GM23338 (cell line): ENCODE measurements around the gene FAAP100.

ENCODE experiments used
- CREB1 ChIP-seq: fragments of 250-450 bp; sonication (Bioruptor Pico); IDR thresholded peaks from 2 replicates; pipeline ENCODE4 v1.5.0; 2020; ENCODE audit warnings: low read depth, mild to moderate bottlenecking, moderate library complexity
- EZH2 ChIP-seq: fragments of 200-600 bp; sonication (generic); IDR thresholded peaks from one replicate; pipeline ENCODE4 v1.8.0; 2017; ENCODE audit warnings: antibody characterized with exemption, mild to moderate bottlenecking, low read depth; ENCODE audit not compliant: unreplicated experiment
- EZH2phosphoT487 ChIP-seq: fragments of 200-600 bp; sonication (generic); IDR thresholded peaks from one replicate; pipeline ENCODE4 v1.8.1; 2018; ENCODE audit warnings: antibody characterized with exemption; ENCODE audit not compliant: unreplicated experiment
- JUNB ChIP-seq: IDR thresholded peaks from one replicate; pipeline ENCODE4 v1.6.1; 2016; ENCODE audit warnings: antibody characterized with exemption; ENCODE audit not compliant: unreplicated experiment
- NANOG ChIP-seq: IDR thresholded peaks from 2 replicates; pipeline ENCODE4 v1.6.1; 2016; ENCODE audit warnings: antibody characterized with exemption, borderline replicate concordance
- POLR2AphosphoS5 ChIP-seq: IDR thresholded peaks from 2 replicates; pipeline ENCODE4 v1.6.1; 2016; ENCODE audit warnings: antibody characterized with exemption, low read depth
- STAT1 ChIP-seq: IDR thresholded peaks from one replicate; pipeline ENCODE4 v1.6.1; 2016; ENCODE audit warnings: antibody characterized with exemption; ENCODE audit not compliant: unreplicated experiment
- ZNF114 ChIP-seq: fragments of 250-450 bp; sonication (Bioruptor Pico); IDR thresholded peaks from 2 replicates; pipeline ENCODE4 v1.5.0; 2020; ENCODE audit warnings: mild to moderate bottlenecking, moderate library complexity
- ZNF331 ChIP-seq: fragments of 250-450 bp; sonication (Bioruptor Pico); IDR thresholded peaks from 2 replicates; pipeline ENCODE4 v1.5.0; 2020; ENCODE audit warnings: low read depth, mild to moderate bottlenecking, moderate library complexity
- TF ChIP-seq, protein P1 (sequence below): IDR thresholded peaks from one replicate; pipeline ENCODE4 v1.6.1; 2018; ENCODE audit warnings: antibody characterized with exemption; ENCODE audit not compliant: unreplicated experiment
- TF ChIP-seq, protein P2 (sequence below), 2 experiments: fragments of 200-600 bp in 1 of 2; sonication (generic) in 1 of 2; conservative IDR thresholded peaks; 2 replicates each; pipeline versions ENCODE4 v1.5.1 to v1.6.1; 2016 to 2017; ENCODE audit warnings: antibody characterized with exemption in 2 of 2, low read depth in 2 of 2, mild to moderate bottlenecking in 2 of 2, moderate library complexity in 1 of 2
- TF ChIP-seq, protein P3 (sequence below): IDR thresholded peaks from 2 replicates; pipeline ENCODE4 v1.6.1; 2016; ENCODE audit warnings: antibody characterized with exemption
- TF ChIP-seq, protein P4 (sequence below): fragments of 250-450 bp; sonication (Bioruptor Pico); IDR thresholded peaks from 2 replicates; pipeline ENCODE4 v1.5.0; 2020; ENCODE audit warnings: mild to moderate bottlenecking, moderate library complexity

DNA sequence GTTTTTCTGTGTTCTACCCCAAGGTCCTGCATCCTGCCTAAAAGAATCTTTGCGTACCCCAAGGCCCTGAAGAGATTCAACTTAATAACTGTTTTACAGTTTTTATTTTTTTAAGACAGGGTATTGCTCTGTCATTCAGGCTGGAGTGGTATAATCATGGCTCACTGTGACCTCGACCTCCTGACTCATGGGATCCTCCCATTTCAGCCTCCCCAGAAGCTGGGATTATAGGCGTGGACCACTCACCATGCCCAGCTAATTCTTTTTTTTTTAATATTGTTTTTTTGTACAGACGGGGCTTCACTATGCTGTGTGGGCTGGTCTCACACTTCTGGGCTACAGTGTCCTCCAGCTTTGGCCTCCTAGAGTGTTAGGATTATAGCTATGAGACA lies 9.3 kb upstream of the FAAP100 start:
- TF ChIP-seq, protein P1, sequence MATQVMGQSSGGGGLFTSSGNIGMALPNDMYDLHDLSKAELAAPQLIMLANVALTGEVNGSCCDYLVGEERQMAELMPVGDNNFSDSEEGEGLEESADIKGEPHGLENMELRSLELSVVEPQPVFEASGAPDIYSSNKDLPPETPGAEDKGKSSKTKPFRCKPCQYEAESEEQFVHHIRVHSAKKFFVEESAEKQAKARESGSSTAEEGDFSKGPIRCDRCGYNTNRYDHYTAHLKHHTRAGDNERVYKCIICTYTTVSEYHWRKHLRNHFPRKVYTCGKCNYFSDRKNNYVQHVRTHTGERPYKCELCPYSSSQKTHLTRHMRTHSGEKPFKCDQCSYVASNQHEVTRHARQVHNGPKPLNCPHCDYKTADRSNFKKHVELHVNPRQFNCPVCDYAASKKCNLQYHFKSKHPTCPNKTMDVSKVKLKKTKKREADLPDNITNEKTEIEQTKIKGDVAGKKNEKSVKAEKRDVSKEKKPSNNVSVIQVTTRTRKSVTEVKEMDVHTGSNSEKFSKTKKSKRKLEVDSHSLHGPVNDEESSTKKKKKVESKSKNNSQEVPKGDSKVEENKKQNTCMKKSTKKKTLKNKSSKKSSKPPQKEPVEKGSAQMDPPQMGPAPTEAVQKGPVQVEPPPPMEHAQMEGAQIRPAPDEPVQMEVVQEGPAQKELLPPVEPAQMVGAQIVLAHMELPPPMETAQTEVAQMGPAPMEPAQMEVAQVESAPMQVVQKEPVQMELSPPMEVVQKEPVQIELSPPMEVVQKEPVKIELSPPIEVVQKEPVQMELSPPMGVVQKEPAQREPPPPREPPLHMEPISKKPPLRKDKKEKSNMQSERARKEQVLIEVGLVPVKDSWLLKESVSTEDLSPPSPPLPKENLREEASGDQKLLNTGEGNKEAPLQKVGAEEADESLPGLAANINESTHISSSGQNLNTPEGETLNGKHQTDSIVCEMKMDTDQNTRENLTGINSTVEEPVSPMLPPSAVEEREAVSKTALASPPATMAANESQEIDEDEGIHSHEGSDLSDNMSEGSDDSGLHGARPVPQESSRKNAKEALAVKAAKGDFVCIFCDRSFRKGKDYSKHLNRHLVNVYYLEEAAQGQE: no peak
- TF ChIP-seq STAT1 (no peak), POLR2AphosphoS5 (no peak), JUNB (no peak), EZH2phosphoT487 (no peak), EZH2 (no peak), CREB1 (CRISPR knock-in tag) (no peak), ZNF331 (CRISPR knock-in tag) (no peak), NANOG (no peak), ZNF114 (CRISPR knock-in tag) (no peak)
- TF ChIP-seq, protein P2, sequence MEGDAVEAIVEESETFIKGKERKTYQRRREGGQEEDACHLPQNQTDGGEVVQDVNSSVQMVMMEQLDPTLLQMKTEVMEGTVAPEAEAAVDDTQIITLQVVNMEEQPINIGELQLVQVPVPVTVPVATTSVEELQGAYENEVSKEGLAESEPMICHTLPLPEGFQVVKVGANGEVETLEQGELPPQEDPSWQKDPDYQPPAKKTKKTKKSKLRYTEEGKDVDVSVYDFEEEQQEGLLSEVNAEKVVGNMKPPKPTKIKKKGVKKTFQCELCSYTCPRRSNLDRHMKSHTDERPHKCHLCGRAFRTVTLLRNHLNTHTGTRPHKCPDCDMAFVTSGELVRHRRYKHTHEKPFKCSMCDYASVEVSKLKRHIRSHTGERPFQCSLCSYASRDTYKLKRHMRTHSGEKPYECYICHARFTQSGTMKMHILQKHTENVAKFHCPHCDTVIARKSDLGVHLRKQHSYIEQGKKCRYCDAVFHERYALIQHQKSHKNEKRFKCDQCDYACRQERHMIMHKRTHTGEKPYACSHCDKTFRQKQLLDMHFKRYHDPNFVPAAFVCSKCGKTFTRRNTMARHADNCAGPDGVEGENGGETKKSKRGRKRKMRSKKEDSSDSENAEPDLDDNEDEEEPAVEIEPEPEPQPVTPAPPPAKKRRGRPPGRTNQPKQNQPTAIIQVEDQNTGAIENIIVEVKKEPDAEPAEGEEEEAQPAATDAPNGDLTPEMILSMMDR (conservative IDR thresholded peaks at IDR 0.05; ENCODE audit: low read depth in 2 of 2): no peak
- TF ChIP-seq, protein P3, sequence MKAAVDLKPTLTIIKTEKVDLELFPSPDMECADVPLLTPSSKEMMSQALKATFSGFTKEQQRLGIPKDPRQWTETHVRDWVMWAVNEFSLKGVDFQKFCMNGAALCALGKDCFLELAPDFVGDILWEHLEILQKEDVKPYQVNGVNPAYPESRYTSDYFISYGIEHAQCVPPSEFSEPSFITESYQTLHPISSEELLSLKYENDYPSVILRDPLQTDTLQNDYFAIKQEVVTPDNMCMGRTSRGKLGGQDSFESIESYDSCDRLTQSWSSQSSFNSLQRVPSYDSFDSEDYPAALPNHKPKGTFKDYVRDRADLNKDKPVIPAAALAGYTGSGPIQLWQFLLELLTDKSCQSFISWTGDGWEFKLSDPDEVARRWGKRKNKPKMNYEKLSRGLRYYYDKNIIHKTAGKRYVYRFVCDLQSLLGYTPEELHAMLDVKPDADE: no peak
- TF ChIP-seq, protein P4, sequence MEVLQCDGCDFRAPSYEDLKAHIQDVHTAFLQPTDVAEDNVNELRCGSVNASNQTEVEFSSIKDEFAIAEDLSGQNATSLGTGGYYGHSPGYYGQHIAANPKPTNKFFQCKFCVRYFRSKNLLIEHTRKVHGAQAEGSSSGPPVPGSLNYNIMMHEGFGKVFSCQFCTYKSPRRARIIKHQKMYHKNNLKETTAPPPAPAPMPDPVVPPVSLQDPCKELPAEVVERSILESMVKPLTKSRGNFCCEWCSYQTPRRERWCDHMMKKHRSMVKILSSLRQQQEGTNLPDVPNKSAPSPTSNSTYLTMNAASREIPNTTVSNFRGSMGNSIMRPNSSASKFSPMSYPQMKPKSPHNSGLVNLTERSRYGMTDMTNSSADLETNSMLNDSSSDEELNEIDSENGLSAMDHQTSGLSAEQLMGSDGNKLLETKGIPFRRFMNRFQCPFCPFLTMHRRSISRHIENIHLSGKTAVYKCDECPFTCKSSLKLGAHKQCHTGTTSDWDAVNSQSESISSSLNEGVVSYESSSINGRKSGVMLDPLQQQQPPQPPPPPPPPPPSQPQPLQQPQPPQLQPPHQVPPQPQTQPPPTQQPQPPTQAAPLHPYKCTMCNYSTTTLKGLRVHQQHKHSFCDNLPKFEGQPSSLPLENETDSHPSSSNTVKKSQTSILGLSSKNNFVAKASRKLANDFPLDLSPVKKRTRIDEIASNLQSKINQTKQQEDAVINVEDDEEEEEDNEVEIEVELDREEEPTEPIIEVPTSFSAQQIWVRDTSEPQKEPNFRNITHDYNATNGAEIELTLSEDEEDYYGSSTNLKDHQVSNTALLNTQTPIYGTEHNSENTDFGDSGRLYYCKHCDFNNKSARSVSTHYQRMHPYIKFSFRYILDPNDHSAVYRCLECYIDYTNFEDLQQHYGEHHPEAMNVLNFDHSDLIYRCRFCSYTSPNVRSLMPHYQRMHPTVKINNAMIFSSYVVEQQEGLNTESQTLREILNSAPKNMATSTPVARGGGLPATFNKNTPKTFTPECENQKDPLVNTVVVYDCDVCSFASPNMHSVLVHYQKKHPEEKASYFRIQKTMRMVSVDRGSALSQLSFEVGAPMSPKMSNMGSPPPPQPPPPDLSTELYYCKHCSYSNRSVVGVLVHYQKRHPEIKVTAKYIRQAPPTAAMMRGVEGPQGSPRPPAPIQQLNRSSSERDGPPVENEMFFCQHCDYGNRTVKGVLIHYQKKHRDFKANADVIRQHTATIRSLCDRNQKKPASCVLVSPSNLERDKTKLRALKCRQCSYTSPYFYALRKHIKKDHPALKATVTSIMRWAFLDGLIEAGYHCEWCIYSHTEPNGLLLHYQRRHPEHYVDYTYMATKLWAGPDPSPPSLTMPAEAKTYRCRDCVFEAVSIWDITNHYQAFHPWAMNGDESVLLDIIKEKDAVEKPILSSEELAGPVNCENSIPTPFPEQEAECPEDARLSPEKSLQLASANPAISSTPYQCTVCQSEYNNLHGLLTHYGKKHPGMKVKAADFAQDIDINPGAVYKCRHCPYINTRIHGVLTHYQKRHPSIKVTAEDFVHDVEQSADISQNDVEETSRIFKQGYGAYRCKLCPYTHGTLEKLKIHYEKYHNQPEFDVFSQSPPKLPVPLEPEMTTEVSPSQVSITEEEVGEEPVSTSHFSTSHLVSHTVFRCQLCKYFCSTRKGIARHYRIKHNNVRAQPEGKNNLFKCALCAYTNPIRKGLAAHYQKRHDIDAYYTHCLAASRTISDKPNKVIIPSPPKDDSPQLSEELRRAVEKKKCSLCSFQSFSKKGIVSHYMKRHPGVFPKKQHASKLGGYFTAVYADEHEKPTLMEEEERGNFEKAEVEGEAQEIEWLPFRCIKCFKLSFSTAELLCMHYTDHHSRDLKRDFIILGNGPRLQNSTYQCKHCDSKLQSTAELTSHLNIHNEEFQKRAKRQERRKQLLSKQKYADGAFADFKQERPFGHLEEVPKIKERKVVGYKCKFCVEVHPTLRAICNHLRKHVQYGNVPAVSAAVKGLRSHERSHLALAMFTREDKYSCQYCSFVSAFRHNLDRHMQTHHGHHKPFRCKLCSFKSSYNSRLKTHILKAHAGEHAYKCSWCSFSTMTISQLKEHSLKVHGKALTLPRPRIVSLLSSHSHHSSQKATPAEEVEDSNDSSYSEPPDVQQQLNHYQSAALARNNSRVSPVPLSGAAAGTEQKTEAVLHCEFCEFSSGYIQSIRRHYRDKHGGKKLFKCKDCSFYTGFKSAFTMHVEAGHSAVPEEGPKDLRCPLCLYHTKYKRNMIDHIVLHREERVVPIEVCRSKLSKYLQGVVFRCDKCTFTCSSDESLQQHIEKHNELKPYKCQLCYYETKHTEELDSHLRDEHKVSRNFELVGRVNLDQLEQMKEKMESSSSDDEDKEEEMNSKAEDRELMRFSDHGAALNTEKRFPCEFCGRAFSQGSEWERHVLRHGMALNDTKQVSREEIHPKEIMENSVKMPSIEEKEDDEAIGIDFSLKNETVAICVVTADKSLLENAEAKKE (CRISPR knock-in tag): no peak
